Measurements from ENCODE around the gene C2orf72. TPM values are rescaled to one million over a fixed set of nuclear protein-coding genes. Genes with fewer than 3 reads are reported as not detected.

The C2orf72 gene
- total and polyA plus RNA-seq, 2 donors (not counting 1 experiment from before 2014, with no cell fraction given) = not detected

DNA sequence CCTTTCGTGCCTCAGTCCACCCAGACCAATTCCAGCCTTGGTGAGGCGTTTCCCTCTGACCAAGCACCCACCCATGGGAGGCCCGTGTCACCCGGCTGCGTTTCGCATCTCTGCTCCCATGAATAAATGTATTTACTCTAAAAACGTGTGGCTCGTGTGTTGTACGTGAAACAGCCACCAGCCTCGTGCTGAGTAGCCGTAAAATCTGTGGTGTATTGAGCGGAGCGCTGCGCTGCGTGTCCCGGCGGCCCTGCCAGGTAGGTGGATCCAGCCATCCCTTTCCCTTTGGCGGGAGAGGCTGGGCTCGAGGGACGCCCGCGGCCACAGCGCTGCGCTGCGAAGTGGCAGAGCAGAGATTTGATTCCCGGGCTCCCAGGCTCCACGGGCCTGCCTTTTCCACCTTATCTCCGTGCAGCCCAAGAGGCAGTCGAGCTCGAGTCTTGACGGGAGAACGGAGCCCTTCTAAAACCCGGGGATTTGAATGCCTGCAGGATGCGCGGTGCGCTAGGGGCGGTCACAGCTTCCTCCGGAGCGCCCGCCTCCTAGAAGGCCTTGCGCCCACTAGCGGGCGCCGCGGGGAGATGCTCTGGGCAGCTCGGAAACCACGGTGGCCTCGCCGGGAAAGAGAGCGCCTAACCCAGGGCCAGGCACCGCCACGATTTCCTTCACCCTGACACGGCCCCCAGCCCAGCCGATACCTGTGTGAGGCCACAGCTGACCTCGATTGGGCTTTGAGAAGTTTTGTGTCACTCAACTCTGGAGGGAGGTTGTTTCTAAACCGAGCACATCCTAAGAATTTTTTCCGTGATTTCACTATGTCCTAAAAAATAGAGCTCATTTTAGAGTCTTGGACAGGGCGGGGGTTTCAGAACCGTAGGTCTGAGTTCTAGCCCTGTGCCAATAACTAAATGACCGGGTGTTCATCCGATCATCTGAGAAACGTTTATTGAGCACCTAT lies 15.4 kb downstream of the C2orf72 start:
- no peak for TF ChIP-seq EZH2 (IDR thresholded peaks at IDR 0.05; ENCODE audit: borderline replicate concordance, insufficient read depth, low read depth, low read length, poor library complexity, severe bottlenecking)
- TF ChIP-seq, protein P1, sequence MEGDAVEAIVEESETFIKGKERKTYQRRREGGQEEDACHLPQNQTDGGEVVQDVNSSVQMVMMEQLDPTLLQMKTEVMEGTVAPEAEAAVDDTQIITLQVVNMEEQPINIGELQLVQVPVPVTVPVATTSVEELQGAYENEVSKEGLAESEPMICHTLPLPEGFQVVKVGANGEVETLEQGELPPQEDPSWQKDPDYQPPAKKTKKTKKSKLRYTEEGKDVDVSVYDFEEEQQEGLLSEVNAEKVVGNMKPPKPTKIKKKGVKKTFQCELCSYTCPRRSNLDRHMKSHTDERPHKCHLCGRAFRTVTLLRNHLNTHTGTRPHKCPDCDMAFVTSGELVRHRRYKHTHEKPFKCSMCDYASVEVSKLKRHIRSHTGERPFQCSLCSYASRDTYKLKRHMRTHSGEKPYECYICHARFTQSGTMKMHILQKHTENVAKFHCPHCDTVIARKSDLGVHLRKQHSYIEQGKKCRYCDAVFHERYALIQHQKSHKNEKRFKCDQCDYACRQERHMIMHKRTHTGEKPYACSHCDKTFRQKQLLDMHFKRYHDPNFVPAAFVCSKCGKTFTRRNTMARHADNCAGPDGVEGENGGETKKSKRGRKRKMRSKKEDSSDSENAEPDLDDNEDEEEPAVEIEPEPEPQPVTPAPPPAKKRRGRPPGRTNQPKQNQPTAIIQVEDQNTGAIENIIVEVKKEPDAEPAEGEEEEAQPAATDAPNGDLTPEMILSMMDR (IDR thresholded peaks at IDR 0.05) = peak; percentile 97
- Mint-ChIP-seq H3K27ac (peak overlapping the region; percentile 72), H3K4me3 (peak overlapping the region; percentile 95), H3K9me3 (ENCODE audit: insufficient read depth) (no peaks in the 10 kb centered on the region), H3K4me1 (peaks cover 17% of the 10 kb centered on the region), H3K27me3 (peaks cover 23% of the 10 kb centered on the region)
- Histone ChIP-seq H3K79me2 (ENCODE audit: control insufficient read depth, insufficient read depth, low read length) (peaks cover 10% of the 10 kb centered on the region), H2AFZ (ENCODE audit: insufficient read depth, low read depth, low read length, poor library complexity, severe bottlenecking) (peak overlapping the region; percentile 100), H3K4me3 (ENCODE audit: control extremely low read depth in 1 of 5, extremely low read depth in 1 of 5, insufficient read depth in 1 of 5, low read depth in 2 of 5, low read length in 4 of 5) (peak overlapping the region; percentile 34 to 82 (median 73)), H3K9me3 (ENCODE audit: control extremely low read depth in 1 of 3, control insufficient read depth in 2 of 3, insufficient read depth in 1 of 3, low read length in 2 of 3) (no peaks in the 10 kb centered on the region), H3K27ac (ENCODE audit: low read length in 2 of 2) (no peak overlapping the region), H3K27me3 (replicated peaks in 1 of 4; ENCODE audit: control extremely low read depth in 1 of 4, control insufficient read depth in 3 of 4, insufficient read depth in 4 of 4, low read length in 3 of 4) (peaks cover 0 to 24% (median 2%) of the 10 kb centered on the region in 4 experiments), H4K20me1 (ENCODE audit: control insufficient read depth, insufficient read depth, low read length, poor library complexity, severe bottlenecking) (peaks cover 9% of the 10 kb centered on the region), H3K9ac (ENCODE audit: low read length) (peak overlapping the region; percentile 82), H3K4me2 (replicated peaks; ENCODE audit: low read depth, low read length, poor library complexity, severe bottlenecking) (peak overlapping the region; percentile 94), H3K4me1 (ENCODE audit: control insufficient read depth in 2 of 2, insufficient read depth in 2 of 2, low read length in 2 of 2) (peaks cover 10 to 19% of the 10 kb centered on the region in 2 donors), H3K36me3 (replicated peaks in 1 of 2; ENCODE audit: control extremely low read depth in 1 of 2, control insufficient read depth in 1 of 2, extremely low read depth in 1 of 2, insufficient read depth in 2 of 2, low read length in 1 of 2) (no peaks in the 10 kb centered on the region)
- DNase-seq = peak; percentile 86
- ChIA-PET POLR2A (interaction anchor here (1.0 kb wide), 2 partner anchors 228 to 411 kb away, joined by 4 read pairs; no protein-coding TSS in a partner anchor), CTCF (interaction anchor here (0.6 to 1.8 kb wide), 17 partner anchors 8 to 399 kb away, joined by 3 to 17 read pairs (median 5); no protein-coding TSS in a partner anchor)
- ATAC-seq (ENCODE audit: low read depth) = peak; percentile 63
- WGBS (ENCODE audit: insufficient coverage) = 6% methylated on average over 55 of the region's 62 CpGs
- intact Hi-C loops (cut with micrococcal nuclease) = loop anchor here (1.0 to 10.0 kb wide), 3 partner anchors 16 to 1502 kb away; partner anchors contain the start of genes C2orf72, EIF4E2 and TIGD1

Data from B cell (primary cell).